GM18861 (cell line): ENCODE results near the gene NOMO2.
"Not testable (repeated sequence)": the region's sequence is repeated elsewhere in the genome, so short reads cannot be mapped to it uniquely, and the experiment has no call there.

Experiments used
- ATAC-seq: cut with Tn5 transposase; IDR thresholded peaks from one replicate; pipeline ENCODE4 v1.9.1; 2021; ENCODE audit not compliant: unreplicated experiment

Gene NOMO2

DNA sequence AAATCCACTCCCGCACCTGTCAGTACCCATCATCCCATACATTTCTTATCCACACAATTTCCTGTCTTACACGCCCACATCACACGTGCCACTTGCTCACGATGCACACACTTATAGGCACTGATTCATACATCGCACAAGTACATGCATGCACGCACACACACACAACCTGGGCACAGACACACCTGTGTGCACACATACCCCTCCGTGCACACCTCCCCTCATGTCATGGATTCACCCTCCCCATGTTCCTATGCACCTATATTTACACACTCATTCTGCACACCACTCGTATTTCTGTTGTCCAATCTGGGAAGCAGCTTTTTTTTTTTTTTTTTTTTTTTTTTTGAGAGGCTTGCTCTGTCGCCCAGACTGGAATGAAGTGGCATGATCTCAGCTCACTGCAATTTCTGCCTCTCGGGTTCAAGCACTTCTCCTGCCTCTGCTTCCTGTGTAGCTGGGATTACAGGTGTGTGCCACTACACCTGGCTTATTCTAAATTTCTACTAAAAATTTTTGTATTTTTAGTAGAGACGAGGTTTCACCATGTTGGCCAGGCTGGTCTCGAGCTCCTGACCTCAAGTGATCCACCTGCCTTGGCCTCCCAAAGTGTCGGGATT, 13.5 kb upstream of the NOMO2 start:
- ATAC-seq: not testable (repeated sequence)

DNA sequence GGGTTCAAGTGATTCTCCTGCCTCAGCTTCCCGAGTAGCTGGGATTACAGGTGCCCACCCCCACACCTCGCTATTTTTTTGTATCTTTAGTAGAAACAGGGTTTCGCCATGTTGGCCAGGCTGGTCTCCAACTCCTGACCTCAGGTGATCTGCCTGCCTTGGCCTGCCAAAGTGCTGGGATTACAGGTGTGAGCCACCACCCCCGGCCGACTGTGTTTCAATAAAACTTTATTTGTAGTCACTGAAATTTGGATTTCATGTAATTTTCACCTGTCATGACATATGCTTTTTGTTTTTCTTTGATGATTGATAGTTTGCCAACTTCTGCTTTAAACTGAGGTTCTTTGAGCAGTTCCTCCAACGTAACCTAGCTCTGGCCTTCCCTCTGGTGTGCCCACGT, 12.0 kb upstream of the NOMO2 start:
- not testable (repeated sequence) for ATAC-seq

DNA sequence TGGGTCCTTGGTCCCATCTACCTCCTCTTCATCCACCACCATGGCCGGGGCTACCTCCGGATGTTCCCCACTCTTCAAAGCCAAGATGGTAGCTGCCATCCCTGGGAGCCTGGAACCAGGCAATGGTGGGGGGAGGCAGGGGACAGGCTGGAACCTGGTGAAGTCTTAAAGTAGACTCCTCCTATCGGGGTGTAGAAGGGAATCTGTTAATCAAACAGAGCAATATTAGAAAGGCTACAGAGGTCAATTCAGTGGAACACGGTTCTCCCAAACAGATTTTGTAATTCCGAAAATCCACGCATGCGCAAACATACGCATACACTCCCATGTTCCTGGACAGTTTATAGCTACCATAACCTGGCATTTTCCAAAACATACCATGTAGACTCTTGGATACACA, 11.1 kb upstream of the NOMO2 start:
- ATAC-seq: not testable (repeated sequence)

DNA sequence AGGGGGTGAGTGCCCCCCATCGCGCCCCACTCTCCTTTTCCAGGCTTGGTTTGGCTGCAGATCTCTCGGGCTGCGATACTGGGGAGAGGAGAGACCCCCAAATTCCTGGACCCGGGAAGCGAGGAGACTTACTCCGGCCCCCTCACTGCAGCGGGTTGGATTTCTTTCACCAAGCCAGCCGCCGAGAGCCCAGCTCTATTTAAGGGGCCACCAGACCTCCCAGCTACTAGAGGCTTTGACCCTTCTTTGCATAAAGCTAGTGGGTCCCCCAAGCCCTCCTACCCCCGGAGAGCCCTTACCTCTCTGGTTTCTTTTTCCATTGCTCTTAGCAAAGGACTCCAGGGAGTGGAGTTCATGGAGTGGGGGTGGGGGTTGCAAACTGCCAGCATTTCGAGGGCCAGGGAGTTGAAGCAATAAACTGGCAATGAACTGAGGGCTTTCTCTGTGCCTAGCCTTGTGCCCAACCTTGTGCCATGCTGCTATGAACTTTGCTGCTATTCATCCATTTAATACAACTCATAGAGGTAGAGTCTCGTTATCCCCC, 9.5 kb upstream of the NOMO2 start:
- ATAC-seq: not testable (repeated sequence)

DNA sequence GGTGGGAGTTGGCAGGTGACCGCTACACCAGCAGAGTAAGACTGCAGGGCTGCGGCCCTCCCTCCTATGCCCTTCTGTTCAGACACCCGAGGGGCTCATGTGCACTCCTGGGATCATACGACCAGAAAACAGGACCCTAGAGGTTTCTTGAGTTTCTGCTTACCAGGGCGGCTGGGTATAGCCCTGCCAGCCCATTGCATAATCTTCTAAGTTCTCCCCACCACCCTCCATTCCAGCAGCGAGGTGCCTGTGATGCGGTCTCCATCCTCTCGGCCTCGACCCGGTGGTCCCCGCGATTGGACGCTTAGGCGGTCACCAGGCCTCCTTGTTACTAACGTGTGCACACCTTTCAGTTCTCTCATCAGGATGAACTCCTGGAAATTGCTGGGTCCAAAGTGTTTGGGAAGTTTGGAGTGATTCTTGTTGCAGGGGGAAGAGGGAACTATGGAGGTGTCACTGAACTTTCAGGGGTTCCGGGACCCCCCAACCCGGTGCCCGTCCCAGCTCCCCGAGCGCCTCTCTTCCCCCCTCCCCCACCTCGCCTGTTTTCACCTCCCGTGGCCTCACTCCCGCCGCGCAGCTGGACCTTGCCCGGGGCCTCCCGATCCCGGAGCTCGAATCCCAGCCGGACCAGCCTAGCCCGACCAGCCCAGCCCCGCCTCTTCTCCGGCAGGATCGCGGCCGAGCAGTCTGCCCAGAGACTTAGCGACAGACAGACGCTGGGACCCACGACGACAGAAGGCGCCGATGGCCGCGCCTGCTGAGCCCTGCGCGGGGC, 8.8 kb upstream of the NOMO2 start:
- not testable (repeated sequence) for ATAC-seq

DNA sequence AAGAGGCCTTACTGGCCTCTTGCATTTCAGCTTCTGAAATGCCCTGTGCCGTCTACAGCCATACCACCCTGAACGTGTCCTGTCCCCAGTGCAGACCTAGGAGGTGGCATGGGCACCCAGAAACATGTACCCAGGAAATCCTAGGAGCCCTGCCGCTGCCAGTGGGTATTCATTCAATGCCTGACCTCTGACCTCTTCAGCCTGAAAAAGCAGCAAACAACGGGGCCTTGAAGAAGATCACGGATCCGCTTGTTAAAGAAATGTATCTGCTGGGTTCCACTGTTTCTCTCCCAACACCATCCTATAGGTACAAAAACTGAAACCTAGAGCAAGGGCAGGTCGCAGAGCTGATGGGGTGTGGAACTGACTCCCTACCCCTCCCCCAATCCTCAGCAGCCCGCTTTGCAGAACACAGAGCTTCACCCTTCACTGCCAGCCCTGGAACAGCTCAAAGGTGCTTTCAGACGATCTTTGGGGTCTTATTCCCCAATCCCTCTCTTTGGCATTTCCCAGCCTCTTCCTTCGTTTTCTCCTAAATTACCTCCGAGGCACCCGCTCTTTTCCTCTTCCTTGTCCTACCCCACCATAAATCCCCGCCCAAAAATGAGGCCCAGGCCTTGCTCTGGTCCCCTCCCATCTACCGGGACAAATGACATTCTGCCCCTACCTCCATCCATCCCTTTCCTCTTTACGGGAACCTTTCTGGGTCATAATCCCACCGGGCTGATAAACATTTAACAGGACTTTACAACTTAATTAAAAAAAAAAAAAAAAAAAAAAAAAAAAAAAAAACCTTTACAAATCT, 1.3 kb downstream of the NOMO2 start:
- not testable (repeated sequence) for ATAC-seq

DNA sequence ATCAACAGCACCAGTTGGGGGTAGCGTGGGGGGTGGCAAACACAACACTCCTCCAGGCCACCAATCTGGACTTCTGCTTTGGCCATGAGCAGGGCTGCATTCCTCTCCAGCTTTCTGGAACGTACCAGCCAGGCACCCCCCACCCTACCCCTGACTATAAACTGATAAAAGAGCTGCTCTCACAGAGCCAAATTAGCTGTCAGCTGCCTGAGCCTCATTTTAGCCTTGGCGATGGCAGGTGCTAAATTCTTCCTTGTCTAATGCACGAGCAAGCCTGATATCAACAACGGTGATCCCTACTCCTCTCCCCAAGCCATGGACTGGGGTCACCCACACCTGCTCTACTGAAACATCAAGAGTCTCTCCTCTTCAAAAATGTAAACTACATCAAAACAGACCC, 8.2 kb downstream of the NOMO2 start:
- not testable (repeated sequence) for ATAC-seq

DNA sequence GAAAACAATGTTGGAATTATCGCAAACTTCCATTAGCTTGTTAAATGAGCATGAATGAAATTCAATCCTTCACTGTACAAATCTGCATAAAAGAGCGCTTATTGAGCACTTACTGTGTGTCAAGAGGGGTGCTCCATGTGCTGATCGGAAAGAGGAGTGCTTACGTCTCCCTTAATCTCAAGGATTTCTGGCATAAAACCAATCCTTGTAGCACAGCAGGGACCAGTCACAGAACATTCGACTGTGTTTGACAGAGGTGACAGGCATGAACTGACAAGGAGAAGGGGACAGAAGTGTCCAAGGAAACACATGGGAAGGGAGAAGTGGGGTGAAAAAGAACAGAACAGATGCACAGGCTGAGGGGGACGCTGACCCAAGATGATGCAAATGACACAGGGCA, 14.5 kb downstream of the NOMO2 start:
- not testable (repeated sequence) for ATAC-seq

DNA sequence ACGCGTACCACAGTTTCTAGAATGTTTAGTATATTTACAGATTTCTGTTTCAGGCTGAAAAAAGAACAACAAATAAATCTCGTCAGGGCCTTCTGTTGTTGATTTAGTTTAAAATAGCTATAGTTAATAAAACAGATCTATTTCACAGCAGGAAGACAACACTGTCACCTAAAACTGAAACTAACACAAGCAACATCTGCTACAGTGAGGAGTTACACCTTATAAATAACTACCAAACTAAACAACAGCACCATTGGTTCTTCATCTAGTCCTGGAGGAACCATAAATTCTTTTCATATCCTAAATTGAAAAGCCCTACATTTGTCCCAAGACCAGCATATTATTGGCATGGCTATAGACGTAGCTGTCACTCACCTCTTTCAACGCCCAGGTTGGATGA, 15.0 kb downstream of the NOMO2 start:
- ATAC-seq: not testable (repeated sequence)

DNA sequence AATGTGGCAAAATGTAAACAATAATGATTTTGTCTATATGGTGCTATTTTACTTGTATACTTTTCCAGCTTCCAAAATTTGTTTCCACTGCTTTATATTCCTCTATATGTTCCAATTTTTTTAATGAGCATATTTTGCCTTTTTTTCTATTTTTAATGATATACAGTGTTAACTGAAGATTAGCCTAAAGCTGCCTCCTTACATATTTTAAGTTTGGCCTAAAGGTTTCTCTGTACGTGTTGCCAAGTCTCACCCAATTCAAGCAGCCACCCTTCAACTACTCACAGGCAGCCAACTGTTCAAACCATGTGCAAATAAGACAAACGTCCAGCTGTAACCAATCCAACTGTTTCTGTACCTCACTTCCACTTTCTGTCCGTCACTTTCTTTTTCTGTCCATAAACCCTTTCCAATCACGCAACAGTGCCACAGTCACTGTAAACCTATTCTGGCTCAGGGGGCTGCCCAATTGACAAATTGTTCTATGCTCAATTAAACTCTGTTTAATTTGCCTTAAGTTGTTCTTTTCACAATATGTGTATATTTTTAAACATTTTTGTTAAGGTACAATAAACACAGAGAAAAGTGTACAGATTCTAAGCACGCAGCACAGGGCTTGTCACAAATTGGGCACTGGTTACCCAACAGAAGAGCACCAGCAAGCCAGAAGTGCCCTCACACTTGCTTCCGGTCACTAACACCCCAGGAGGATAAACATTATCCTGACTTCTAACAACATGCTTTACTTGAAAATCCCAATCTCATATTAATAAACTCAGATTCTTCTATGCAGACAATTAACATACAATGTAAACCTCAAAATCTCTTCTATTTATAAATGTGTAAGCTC, 17.4 kb downstream of the NOMO2 start:
- ATAC-seq: not testable (repeated sequence)

DNA sequence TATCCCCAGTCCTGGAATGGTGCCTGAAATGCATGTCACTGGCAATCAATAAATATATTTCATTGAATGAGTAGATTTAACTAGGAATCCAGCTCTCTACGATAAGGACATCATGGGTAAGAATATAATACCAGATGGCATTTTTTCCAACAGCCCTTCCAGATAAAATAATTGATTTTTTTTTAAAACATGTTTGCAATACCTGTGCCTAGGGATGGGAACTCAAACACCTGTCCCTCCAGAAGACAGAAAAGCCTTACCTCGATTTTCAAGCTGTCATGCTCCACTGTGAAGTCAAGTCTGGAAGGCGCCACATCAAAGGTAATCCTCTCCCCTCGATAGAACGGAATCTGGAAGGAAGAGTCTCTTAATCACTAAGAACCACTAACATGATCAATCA, 20.0 kb downstream of the NOMO2 start:
- not testable (repeated sequence) for ATAC-seq

DNA sequence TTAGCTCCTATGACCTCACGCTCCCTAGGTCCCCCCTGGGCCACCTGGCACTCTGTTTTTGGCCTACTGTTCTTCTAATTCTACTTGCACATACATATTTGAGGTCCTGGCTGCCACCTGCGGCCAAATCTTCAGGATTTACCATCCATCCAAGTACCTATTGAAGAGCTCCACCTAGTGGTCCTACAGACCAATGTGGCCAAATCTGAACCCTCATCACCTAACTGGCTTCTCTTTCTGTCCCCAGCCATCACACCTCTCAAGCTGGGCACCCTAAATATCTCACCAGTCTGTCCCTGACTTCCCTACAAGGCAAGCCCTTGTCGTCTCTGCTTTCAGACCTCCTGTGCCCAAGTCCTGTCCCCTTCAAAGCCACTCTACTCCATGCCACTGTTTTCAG, 24.9 kb downstream of the NOMO2 start:
- ATAC-seq: not testable (repeated sequence)

DNA sequence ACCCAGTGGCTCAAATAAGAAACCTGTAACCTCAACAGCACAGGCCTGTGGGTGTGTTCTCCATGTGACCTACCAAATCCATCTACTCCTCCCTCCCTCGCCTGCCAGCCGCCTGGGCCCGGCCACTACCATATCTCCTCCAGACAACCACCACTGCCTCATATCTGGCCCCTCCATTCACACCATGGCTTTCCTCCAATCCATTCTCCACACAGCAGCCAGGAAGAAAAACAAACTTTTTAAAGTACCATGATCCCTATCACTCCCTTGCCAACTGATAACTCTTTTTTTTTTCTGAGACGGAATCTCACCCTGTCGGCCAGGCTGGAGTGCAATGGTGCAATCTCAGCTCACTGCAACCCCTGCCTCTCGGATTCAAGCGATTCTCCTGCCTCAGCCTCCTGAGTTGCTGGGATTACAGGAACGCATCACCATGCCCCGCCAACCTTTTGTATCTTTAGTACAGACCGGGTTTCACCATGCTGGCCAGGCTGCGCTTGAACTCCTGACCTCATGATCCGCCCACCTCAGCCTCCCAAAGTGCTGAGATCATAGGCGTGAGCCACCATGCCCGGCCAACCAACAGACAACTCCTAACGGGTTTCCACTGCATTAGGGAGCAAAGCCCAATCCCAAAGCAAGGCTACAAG, 26.3 kb downstream of the NOMO2 start:
- not testable (repeated sequence) for ATAC-seq

DNA sequence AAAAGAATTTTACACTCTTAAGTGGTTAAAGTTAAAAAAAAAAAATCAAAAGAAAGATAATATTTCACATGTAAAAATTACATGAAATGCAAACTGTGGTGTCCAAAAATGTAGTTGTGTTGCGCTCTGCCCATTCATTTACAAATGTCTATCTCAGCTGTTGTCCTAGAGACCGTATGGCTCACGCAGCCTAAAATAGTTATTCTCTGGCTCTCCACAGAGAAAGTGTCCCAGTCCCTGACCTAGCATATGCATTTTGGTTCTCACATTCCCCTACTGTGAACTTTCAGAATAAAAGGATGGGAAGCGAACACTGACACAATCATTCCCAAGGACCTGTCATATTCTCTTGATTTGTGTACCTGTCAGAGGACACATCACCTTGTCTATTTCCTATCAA, 27.6 kb downstream of the NOMO2 start:
- not testable (repeated sequence) for ATAC-seq

DNA sequence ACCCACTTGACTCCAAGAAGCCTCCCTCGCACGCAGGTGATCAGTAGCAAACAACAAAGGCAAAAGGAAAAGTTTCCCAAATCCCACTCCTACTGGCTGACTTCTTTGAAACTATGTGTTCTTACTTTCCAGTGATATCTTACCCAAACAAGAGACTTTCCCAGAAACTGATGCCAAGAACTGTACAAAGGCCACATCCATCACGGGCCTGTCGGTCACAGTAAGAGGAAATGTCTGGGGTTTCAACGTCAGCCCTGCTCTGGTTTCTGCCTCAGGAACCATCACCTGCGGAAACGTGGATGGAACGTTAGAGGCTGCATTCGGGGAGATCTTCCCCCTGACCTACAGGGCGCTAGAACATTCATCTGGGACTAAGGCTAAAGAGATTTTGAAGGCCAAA, 30.6 kb downstream of the NOMO2 start:
- not testable (repeated sequence) for ATAC-seq

DNA sequence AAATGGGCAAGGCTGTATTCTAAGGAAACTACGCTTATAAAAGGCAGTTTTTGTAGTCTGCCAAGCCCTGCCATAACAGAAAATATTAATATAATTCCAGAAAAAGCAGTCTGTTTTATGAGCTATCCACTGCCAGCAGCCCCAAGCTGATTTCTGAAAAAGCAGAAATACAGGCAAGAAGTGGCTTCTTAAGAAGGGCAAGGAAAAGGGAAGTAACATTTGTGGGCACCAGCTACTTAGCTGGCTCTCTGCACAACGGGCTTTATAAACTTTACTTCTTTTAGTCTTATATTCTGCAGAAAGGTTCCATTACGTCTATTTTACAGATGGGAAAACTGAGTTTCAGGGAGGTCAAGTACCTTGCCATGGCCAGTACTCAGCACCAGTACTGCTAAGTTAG, 31.6 kb downstream of the NOMO2 start:
- ATAC-seq: not testable (repeated sequence)

DNA sequence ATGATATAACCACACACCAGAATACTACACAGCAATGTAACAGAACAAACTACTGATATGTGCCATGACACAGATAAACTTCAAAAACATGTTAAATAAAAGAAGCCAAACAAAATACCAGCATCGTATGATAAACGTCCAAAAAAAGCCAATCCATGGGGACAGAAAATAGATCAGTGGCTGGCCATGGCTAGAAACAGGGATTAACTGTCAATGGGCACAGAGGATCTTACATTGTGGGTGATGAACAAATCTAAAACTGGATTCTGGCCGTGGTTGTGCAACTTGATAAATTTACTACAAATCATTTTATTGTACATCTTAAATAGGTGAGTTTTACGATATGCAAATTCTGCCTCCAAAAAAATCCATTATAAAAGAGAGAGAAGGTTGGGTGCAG, 35.4 kb downstream of the NOMO2 start:
- not testable (repeated sequence) for ATAC-seq

DNA sequence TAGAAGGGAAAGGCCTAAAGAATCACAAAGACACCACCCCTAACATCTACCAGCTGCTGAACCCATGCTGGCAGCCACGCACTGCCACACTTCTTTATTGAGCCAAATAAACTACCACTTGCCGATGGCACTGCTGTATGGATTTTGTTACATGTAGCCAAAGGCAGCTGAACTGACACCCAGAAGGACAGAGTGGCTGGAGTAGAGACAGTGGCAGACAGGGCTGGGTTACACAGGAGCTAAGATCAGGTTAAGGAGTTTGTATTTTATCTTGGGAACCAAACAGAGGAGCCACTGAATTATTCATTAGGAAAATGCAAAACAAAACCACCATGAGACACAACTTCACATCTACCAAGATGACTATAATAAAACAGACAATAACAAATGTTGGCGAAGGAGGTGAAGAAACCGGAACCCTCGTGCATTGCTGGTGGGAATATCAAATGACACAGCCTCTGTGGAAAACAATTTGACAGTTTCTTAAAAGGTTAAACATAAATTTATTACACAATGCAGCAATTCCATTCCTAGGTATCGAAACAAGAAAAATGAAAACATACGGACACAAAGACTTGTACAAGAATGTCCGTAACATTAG, 35.9 kb downstream of the NOMO2 start:
- ATAC-seq: not testable (repeated sequence)

DNA sequence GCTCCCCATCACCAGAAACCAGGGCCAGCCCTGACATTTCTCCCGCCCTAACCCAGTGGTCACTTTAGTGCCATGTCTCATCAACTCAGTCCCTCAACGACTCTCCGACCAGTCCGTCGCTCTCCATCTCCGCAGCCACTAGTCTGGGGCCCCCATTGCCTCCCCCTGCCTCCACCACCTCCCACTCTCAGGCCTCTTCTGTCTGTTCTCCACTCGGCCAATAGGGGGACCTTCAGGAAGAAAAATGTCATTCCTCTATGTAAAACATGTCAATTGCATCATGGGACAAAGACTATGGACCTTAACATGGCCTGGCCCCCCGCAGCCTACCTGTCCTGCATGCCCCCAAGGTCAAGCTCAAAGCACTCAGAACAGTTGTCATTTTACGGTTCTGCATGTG, 39.3 kb downstream of the NOMO2 start:
- ATAC-seq: not testable (repeated sequence)
